ENCODE measurements around the gene ERC2. TPM values are rescaled to one million over a fixed set of nuclear protein-coding genes. Genes with fewer than 3 reads are reported as not detected.

Gene ERC2
- total RNA-seq, 1 donor from 2014 or later, result 7.4 TPM

- FAIRE-seq, result no peak
- no peaks in the 10 kb centered on the region for H3K36me3 Mint-ChIP-seq (ENCODE audit: low read depth, unreplicated experiment)
- Histone ChIP-seq H2AFZ (ENCODE audit: low read depth, low read length) (no peak overlapping the region), H3K4me3 (ENCODE audit: insufficient read depth, low read depth, low read length) (no peak overlapping the region), H3K36me3 (ENCODE audit: insufficient read depth, low read length) (no peaks in the 10 kb centered on the region), H3K9ac (ENCODE audit: low read length) (no peak overlapping the region), H3K27me3 (ENCODE audit: insufficient read depth, low read length) (no peaks in the 10 kb centered on the region), H3K4me1 (ENCODE audit: insufficient read depth, low read length) (no peaks in the 10 kb centered on the region), H3K27ac (ENCODE audit: low read depth, low read length) (no peak overlapping the region), H3K4me2 (ENCODE audit: low read length) (no peak overlapping the region), H3K79me2 (ENCODE audit: insufficient read depth, low read length) (no peaks in the 10 kb centered on the region), H4K20me1 (ENCODE audit: insufficient read depth, low read length) (no peaks in the 10 kb centered on the region), H3K9me3 (ENCODE audit: insufficient read depth, low read depth, low read length) (no peaks in the 10 kb centered on the region)
- no peak for DNase-seq (ENCODE audit: low read depth)
- TF ChIP-seq EZH2 (IDR thresholded peaks at IDR 0.05; ENCODE audit: insufficient read depth, low read length) (no peak), CTCF (IDR thresholded peaks at IDR 0.05; ENCODE audit: insufficient read depth, low read depth, low read length) (no peak)
- no peak overlapping the region for H3K4me3 Mint-ChIP-seq (ENCODE audit: unreplicated experiment)
- H3K27ac Mint-ChIP-seq (ENCODE audit: unreplicated experiment), result no peak overlapping the region
- no peaks in the 10 kb centered on the region for H3K27me3 Mint-ChIP-seq (ENCODE audit: low read depth, unreplicated experiment)
- peaks cover 10% of the 10 kb centered on the region for H3K4me1 Mint-ChIP-seq (ENCODE audit: low read depth, unreplicated experiment)
- H3K9me3 Mint-ChIP-seq (ENCODE audit: unreplicated experiment), result no peaks in the 10 kb centered on the region
These were observed 807.1 kb downstream of the ERC2 start for GRCh38 chr3:55661141-55661540.

- no peak overlapping the region for H3K9ac ChIP-seq (ENCODE audit: low read length)
- H3K27me3 ChIP-seq (ENCODE audit: insufficient read depth, low read length), result no peaks in the 10 kb centered on the region
- Mint-ChIP-seq H3K4me3 (ENCODE audit: unreplicated experiment) (no peak overlapping the region), H3K4me1 (ENCODE audit: low read depth, unreplicated experiment) (peaks cover 10% of the 10 kb centered on the region), H3K9me3 (ENCODE audit: unreplicated experiment) (no peaks in the 10 kb centered on the region), H3K27ac (ENCODE audit: unreplicated experiment) (no peak overlapping the region), H3K27me3 (ENCODE audit: low read depth, unreplicated experiment) (no peaks in the 10 kb centered on the region), H3K36me3 (ENCODE audit: low read depth, unreplicated experiment) (no peaks in the 10 kb centered on the region)
- no peak overlapping the region for H2AFZ ChIP-seq (ENCODE audit: low read depth, low read length)
- H3K27ac ChIP-seq (ENCODE audit: low read depth, low read length), result no peak overlapping the region
- FAIRE-seq, result no peak
- H3K4me1 ChIP-seq (ENCODE audit: insufficient read depth, low read length), result no peaks in the 10 kb centered on the region
- DNase-seq (ENCODE audit: low read depth), result no peak
- TF ChIP-seq CTCF (IDR thresholded peaks at IDR 0.05; ENCODE audit: insufficient read depth, low read depth, low read length) (no peak), EZH2 (IDR thresholded peaks at IDR 0.05; ENCODE audit: insufficient read depth, low read length) (no peak)
- no peaks in the 10 kb centered on the region for H3K9me3 ChIP-seq (ENCODE audit: insufficient read depth, low read depth, low read length)
- no peak overlapping the region for H3K4me2 ChIP-seq (ENCODE audit: low read length)
- H3K4me3 ChIP-seq (ENCODE audit: insufficient read depth, low read depth, low read length), result no peak overlapping the region
- no peaks in the 10 kb centered on the region for H3K36me3 ChIP-seq (ENCODE audit: insufficient read depth, low read length)
- H4K20me1 ChIP-seq (ENCODE audit: insufficient read depth, low read length), result no peaks in the 10 kb centered on the region
- H3K79me2 ChIP-seq (ENCODE audit: insufficient read depth, low read length), result no peaks in the 10 kb centered on the region
These were observed 807.6 kb downstream of the ERC2 start for GRCh38 chr3:55660642-55661041.

GRCh38 chr3:55659701-55660100 is 808.6 kb downstream of the ERC2 start:
- no peak overlapping the region for H2AFZ ChIP-seq (ENCODE audit: low read depth, low read length)
- Mint-ChIP-seq H3K27me3 (ENCODE audit: low read depth, unreplicated experiment) (no peaks in the 10 kb centered on the region), H3K9me3 (ENCODE audit: unreplicated experiment) (no peaks in the 10 kb centered on the region), H3K4me3 (ENCODE audit: unreplicated experiment) (no peak overlapping the region), H3K4me1 (ENCODE audit: low read depth, unreplicated experiment) (peaks cover 16% of the 10 kb centered on the region), H3K36me3 (ENCODE audit: low read depth, unreplicated experiment) (no peaks in the 10 kb centered on the region), H3K27ac (ENCODE audit: unreplicated experiment) (no peak overlapping the region)
- H3K4me2 ChIP-seq (ENCODE audit: low read length), result no peak overlapping the region
- no peak overlapping the region for H3K4me3 ChIP-seq (ENCODE audit: insufficient read depth, low read depth, low read length)
- DNase-seq (ENCODE audit: low read depth) (no peak), FAIRE-seq (no peak)
- H3K79me2 ChIP-seq (ENCODE audit: insufficient read depth, low read length), result no peaks in the 10 kb centered on the region
- no peaks in the 10 kb centered on the region for H3K4me1 ChIP-seq (ENCODE audit: insufficient read depth, low read length)
- H3K27ac ChIP-seq (ENCODE audit: low read depth, low read length), result no peak overlapping the region
- H4K20me1 ChIP-seq (ENCODE audit: insufficient read depth, low read length), result no peaks in the 10 kb centered on the region
- no peak overlapping the region for H3K9ac ChIP-seq (ENCODE audit: low read length)
- no peaks in the 10 kb centered on the region for H3K9me3 ChIP-seq (ENCODE audit: insufficient read depth, low read depth, low read length)
- TF ChIP-seq CTCF (IDR thresholded peaks at IDR 0.05; ENCODE audit: insufficient read depth, low read depth, low read length) (no peak), EZH2 (IDR thresholded peaks at IDR 0.05; ENCODE audit: insufficient read depth, low read length) (no peak)
- H3K27me3 ChIP-seq (ENCODE audit: insufficient read depth, low read length), result no peaks in the 10 kb centered on the region
- H3K36me3 ChIP-seq (ENCODE audit: insufficient read depth, low read length), result no peaks in the 10 kb centered on the region

Data from astrocyte (in vitro differentiated cells and primary cell).